CD4-positive, alpha-beta memory T cell (primary cell): Measurements from ENCODE around the gene ZNF747. TPM values are rescaled to one million over a fixed set of nuclear protein-coding genes. Genes with fewer than 3 reads are reported as not detected.
"Not testable (repeated sequence)": the region's sequence is repeated elsewhere in the genome, so short reads cannot be mapped to it uniquely, and the experiment has no call there.

ENCODE experiments used
- CTCF ChIA-PET: fragments of 350-600 bp; sonication (Branson Sonifier 250); formaldehyde crosslinking; loops from one replicate; lab custom pipeline; 2021; ENCODE audit warnings: inconsistent platforms; ENCODE audit not compliant: partially characterized antibody; lab: Charles Lee
- POLR2A ChIA-PET: fragments of 350-600 bp; sonication (Branson Sonifier 250); formaldehyde crosslinking; loops from one replicate; lab custom pipeline; 2021; ENCODE audit not compliant: partially characterized antibody; lab: Charles Lee
- DNase-seq, 5 donors: peaks; one replicate each; pipeline versions ENCODE4 v3.0.0 to v3.0.0-alpha.2; 2020 to 2022; ENCODE audit warnings: mixed read lengths in 1 of 5
- H3K27ac ChIP-seq: one replicate; pipeline ENCODE4 v1.7.0; 2013; ENCODE audit warnings: low read depth, low read length
- H3K27me3 ChIP-seq: 2 replicates; pipeline ENCODE4 v1.7.0; 2013; ENCODE audit warnings: mild to moderate bottlenecking, low read length, moderate library complexity; ENCODE audit not compliant: insufficient read depth
- H3K36me3 ChIP-seq: 2 replicates; pipeline ENCODE4 v1.7.0; 2013; ENCODE audit warnings: mild to moderate bottlenecking, low read length, moderate library complexity; ENCODE audit not compliant: insufficient read depth
- H3K4me1 ChIP-seq: 2 replicates; pipeline ENCODE4 v1.7.0; 2013; ENCODE audit warnings: mild to moderate bottlenecking, low read length, moderate library complexity; ENCODE audit not compliant: insufficient read depth
- H3K4me3 ChIP-seq, 2 donors: one replicate each; pipeline ENCODE4 v1.7.0; 2013; ENCODE audit warnings: low read length in 2 of 2, mild to moderate bottlenecking in 1 of 2
- H3K9me3 ChIP-seq, 2 donors: one replicate each; pipeline ENCODE4 v1.7.0; 2013; ENCODE audit warnings: low read length in 2 of 2, control low read depth in 1 of 2; ENCODE audit not compliant: control insufficient read depth in 1 of 2
- H3K27ac Mint-ChIP-seq, 7 donors: one replicate each; pipeline ENCODE4 v1.8.0; 2020 to 2021; ENCODE audit warnings: mixed read lengths in 7 of 7, mild to moderate bottlenecking in 6 of 7, inconsistent platforms in 3 of 7, moderate library complexity in 3 of 7
- H3K27me3 Mint-ChIP-seq, 2 donors: one replicate each; pipeline ENCODE4 v1.8.0; 2020 to 2021; ENCODE audit warnings: mixed read lengths in 2 of 2
- H3K36me3 Mint-ChIP-seq, 2 donors: one replicate each; pipeline ENCODE4 v1.8.0; 2020 to 2021; ENCODE audit warnings: mixed read lengths in 2 of 2, inconsistent platforms in 1 of 2, mild to moderate bottlenecking in 1 of 2
- H3K4me1 Mint-ChIP-seq, 4 donors: one replicate each; pipeline ENCODE4 v1.8.0; 2020 to 2021; ENCODE audit warnings: mixed read lengths in 4 of 4, mild to moderate bottlenecking in 1 of 4
- H3K4me3 Mint-ChIP-seq, 8 donors: one replicate each; pipeline ENCODE4 v1.8.0; 2020 to 2021; ENCODE audit warnings: mixed read lengths in 8 of 8, mild to moderate bottlenecking in 7 of 8, moderate library complexity in 6 of 8, inconsistent platforms in 3 of 8
- H3K9me3 Mint-ChIP-seq, 8 donors: one replicate each; pipeline ENCODE4 v1.8.0; 2020 to 2021; ENCODE audit warnings: mixed read lengths in 8 of 8, mild to moderate bottlenecking in 5 of 8, inconsistent platforms in 3 of 8, moderate library complexity in 1 of 8
- intact Hi-C: fragments of 100-400 bp; cut with micrococcal nuclease; formaldehyde crosslinking; loops from one replicate; pipeline ENCODE4 v1.15.1; 2023
- polyA plus RNA-seq, 2 donors: library from polyadenylated mRNA; unstranded; fragments of 300-500 nt; fragmentation: Illumina TruSeq; gene quantifications; one replicate each; pipeline ENCODE4 v1.2.3, GENCODE V29; 2021
- total RNA-seq, 2 experiments: library from RNA; stranded (reverse); gene quantifications; one replicate each; pipeline ENCODE4 v1.2.3, GENCODE V29; 2021

The ZNF747 gene
- total and polyA plus RNA-seq, 4 experiments from 2014 or later: 7.8 to 17.8 (median 12.2) TPM

DNA sequence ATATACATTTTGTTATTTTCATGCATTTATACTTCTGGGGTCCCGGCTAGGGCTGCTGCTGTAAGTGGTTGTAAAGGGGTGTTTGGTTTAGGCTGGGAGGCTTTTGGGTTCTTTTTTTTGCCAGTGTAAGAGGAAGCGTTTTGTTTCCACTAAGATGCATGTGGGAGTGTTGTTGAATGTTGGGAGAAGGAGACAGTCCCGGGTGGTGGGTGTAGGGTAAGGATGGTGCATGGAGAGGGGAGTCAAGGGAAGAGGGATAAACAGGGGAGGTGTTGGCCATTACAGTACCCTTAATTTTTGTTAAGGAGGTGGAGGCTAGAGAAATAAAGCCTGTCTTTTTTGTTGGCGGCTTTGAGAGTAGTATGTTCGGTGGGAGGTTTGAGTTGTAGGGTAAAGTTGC lies 8.4 kb upstream of the ZNF747 start:
- Mint-ChIP-seq H3K36me3 (no peaks in the 10 kb centered on the region), H3K27ac (no peak overlapping the region), H3K4me1 (peaks cover 0 to 4% (median 0%) of the 10 kb centered on the region in 4 donors), H3K27me3 (no peaks in the 10 kb centered on the region), H3K9me3 (no peaks in the 10 kb centered on the region), H3K4me3 (no peak overlapping the region)
- no peak overlapping the region for H3K4me3 ChIP-seq
- intact Hi-C loops: no loop called here
- no peak for DNase-seq
- no peaks in the 10 kb centered on the region for H3K36me3 ChIP-seq
- CTCF ChIA-PET: interaction anchor here (1.0 to 3.6 kb wide), 2 partner anchors 8 to 9 kb away, joined by 4 to 13 read pairs; partner anchors contain the start of gene ZNF747
- no peaks in the 10 kb centered on the region for H3K9me3 ChIP-seq
- POLR2A ChIA-PET: interaction anchor here (1.1 to 1.9 kb wide), 2 partner anchors 12 to 15 kb away, joined by 3 to 8 read pairs; partner anchors contain the start of gene ZNF764
- H3K4me1 ChIP-seq: no peaks in the 10 kb centered on the region
- H3K27ac ChIP-seq: no peak overlapping the region
- no peaks in the 10 kb centered on the region for H3K27me3 ChIP-seq

DNA sequence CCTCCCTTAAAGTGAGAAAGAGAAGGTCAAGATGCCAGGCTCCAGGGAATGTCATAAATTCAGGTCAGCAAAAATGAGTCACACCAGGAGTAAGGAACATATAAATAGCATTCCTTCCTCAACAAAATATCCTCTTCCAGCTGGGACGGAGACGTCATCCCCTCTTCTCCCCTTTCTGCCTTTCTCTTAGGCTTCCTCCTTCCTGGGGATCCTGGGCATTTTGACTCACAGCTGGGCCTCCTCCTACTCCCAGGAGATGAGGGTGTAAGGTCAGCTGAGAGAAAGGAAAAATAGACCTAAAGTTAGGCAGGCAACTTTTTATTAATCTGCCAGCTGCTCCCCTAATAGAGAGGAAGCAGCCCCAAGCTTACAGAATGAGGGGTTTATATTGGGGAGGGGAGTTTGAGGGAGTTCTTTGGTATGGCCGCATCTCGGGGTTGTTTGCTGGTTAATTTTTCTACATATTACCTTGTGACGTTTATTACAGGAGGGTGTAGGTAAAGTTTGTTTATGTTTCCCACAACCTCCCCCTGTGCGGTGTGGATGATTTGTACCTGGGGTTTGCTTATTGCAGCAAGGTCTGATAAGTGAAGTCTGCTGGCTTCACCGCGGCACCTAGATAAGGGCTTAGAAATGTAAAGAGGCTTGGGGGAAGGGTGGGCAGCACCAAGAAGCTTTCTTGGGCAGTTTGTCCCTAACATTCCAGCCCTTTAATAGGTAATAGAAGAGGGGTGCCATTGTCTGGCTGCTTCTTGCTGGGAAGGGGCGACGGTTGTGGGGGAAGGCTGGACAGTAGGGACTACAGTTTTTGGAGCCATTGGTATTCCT lies 7.1 kb upstream of the ZNF747 start:
- no peak overlapping the region for H3K27ac ChIP-seq
- Mint-ChIP-seq H3K4me3 (no peak overlapping the region), H3K4me1 (peaks cover 0 to 5% (median 4%) of the 10 kb centered on the region in 4 donors), H3K27ac (no peak overlapping the region), H3K9me3 (no peaks in the 10 kb centered on the region), H3K36me3 (peaks cover 0 to 2% of the 10 kb centered on the region in 2 donors), H3K27me3 (no peaks in the 10 kb centered on the region)
- POLR2A ChIA-PET: interaction anchor here (1.0 to 1.3 kb wide), 2 partner anchors 16 to 124 kb away, joined by 3 to 5 read pairs; no protein-coding TSS in a partner anchor
- H3K27me3 ChIP-seq: no peaks in the 10 kb centered on the region
- CTCF ChIA-PET: interaction anchor here (0.5 to 1.2 kb wide), 2 partner anchors 10 to 112 kb away, joined by 3 to 4 read pairs; partner anchors contain the start of gene DCTPP1
- intact Hi-C loops: no loop called here
- no peaks in the 10 kb centered on the region for H3K4me1 ChIP-seq
- no peak for DNase-seq
- H3K36me3 ChIP-seq: no peaks in the 10 kb centered on the region
- no peak overlapping the region for H3K4me3 ChIP-seq
- no peaks in the 10 kb centered on the region for H3K9me3 ChIP-seq

DNA sequence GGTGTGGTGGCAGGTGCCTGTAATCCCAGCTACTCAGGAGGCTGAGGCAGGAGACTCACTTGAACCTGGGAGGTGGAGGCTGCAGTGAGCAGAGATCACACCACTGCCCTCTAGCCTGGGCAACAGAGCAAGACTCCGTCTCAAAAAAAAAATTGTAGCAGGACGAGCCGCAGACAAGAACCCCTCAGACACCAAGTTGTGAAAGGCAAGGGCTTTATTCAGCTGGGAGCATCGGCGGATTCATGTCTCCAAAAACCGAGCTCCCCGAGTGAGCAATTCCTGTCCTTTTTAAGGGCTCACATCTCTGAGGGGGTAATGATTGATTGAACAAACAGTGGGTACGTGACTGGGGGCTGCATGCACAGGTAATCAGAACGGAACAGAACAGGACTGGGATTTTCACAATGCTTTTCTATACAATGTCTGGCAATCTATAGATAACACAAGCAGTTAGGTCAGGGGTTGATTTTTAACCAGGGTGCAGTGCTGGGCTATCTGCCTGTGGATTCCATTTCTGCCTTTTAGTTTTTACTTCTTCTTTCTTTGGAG lies 6.3 kb upstream of the ZNF747 start:
- H3K9me3 Mint-ChIP-seq, H3K27me3 Mint-ChIP-seq, intact Hi-C loops, CTCF ChIA-PET, H3K4me1 ChIP-seq, H3K4me3 ChIP-seq, H3K36me3 Mint-ChIP-seq, H3K9me3 ChIP-seq, H3K27ac Mint-ChIP-seq, DNase-seq, H3K36me3 ChIP-seq, H3K27ac ChIP-seq, H3K4me3 Mint-ChIP-seq, H3K27me3 ChIP-seq: not testable (repeated sequence)
- POLR2A ChIA-PET: interaction anchor here (1.0 to 1.3 kb wide), 2 partner anchors 17 to 123 kb away, joined by 3 to 5 read pairs; no protein-coding TSS in a partner anchor
- peaks cover 4 to 12% (median 9%) of the 10 kb centered on the region in 4 donors for H3K4me1 Mint-ChIP-seq

DNA sequence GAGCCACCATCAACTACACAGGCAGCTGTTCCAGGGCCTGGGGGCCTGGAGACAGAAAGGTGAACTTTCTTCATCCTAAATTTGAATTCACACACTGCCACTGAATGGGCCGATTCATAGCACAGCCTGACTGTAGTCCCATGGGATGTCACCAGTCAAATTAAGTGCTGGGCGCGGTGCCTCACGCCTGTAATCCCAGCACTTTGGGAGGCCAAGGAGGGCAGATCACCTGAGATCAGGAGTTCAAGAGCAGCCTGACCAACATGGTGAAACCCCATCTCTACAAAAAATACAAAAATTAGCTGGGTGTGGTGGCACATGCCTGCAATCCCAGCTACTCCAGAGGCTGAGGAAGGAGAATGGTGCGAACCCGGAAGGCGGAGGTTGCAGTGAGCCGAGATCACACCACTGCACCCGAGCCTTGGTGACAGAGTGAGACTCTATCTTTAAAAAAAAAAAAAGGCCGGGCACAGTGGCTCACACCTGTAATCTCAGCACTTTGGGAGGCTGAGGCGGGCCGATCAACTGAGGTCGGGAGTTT lies 5.4 kb upstream of the ZNF747 start:
- H3K9me3 Mint-ChIP-seq, H3K27me3 ChIP-seq, DNase-seq, H3K4me3 ChIP-seq, H3K9me3 ChIP-seq, intact Hi-C loops, H3K36me3 ChIP-seq, H3K27ac Mint-ChIP-seq, H3K36me3 Mint-ChIP-seq, H3K4me3 Mint-ChIP-seq, H3K27me3 Mint-ChIP-seq, CTCF ChIA-PET, H3K27ac ChIP-seq: not testable (repeated sequence)
- POLR2A ChIA-PET: interaction anchor here (1.3 to 1.4 kb wide), 2 partner anchors 18 to 122 kb away, joined by 5 read pairs; partner anchors contain the start of gene ZNF764
- peaks cover 9 to 21% (median 15%) of the 10 kb centered on the region in 4 donors for H3K4me1 Mint-ChIP-seq
- H3K4me1 ChIP-seq: peaks cover 14% of the 10 kb centered on the region

DNA sequence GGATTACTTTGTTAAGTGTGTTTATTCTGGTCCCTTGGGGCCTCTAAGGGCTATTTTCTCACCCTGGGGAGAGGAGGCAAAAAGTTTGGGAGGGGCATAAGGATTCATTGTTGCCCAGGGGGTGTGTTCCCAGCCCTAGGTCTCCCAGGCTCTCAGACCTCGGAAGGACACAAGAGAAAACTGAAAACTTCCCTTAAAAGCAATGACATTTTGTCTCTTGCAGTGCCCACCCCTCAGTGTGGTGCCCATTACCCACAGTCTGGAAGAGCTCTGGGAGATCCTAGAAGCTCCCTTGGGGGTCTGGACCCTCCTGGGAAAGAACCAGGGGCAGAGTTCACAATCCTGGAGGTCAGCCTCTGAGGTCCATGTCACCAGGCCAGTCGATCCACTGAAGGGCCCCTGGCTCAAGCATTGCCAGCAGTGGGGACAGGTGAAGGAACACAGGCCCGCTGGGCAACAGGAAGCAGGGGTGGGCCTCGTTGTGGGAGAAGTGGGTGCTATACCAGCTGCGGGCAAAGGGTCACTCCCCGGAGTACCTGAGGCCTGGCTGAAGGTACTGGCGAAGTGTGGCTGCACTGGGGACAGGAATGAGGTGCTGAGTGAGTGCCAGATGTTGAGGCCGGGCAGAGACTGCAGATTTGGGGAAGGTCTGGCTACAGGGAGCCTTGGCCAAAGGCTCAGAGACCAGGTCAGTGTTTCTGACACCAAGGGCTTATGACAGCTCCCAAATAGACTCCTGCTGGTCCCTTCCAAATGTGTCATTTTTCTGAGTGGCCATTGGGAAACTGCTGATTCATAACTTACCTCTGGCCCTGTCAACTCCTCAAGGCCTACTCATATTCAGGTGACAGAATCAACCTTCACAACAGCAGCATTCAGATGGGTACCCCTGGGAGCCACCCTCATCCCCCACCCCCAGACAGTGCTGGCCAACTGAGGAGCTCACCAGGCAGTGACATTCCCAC lies 4.6 kb upstream of the ZNF747 start:
- DNase-seq: no peak
- Histone ChIP-seq H3K4me3 (no peak overlapping the region), H3K9me3 (no peaks in the 10 kb centered on the region), H3K27me3 (no peaks in the 10 kb centered on the region), H3K4me1 (peaks cover 15% of the 10 kb centered on the region), H3K36me3 (no peaks in the 10 kb centered on the region), H3K27ac (no peak overlapping the region)
- peak overlapping the region in 3 of 7 donors; percentile 4 to 60 (median 32) for H3K27ac Mint-ChIP-seq
- H3K9me3 Mint-ChIP-seq: no peaks in the 10 kb centered on the region
- no peaks in the 10 kb centered on the region for H3K27me3 Mint-ChIP-seq
- CTCF ChIA-PET: interaction anchor here (0.8 kb wide), 1 partner anchor 12 kb away, joined by 3 read pairs; no protein-coding TSS in a partner anchor
- H3K4me3 Mint-ChIP-seq: no peak overlapping the region
- intact Hi-C loops: no loop called here
- H3K36me3 Mint-ChIP-seq: peaks cover 0 to 8% of the 10 kb centered on the region in 2 donors
- H3K4me1 Mint-ChIP-seq: peaks cover 9 to 26% (median 16%) of the 10 kb centered on the region in 4 donors
- POLR2A ChIA-PET: interaction anchor here (1.4 kb wide), 1 partner anchor 19 kb away, joined by 5 read pairs; the partner anchor contains the start of gene ZNF764

DNA sequence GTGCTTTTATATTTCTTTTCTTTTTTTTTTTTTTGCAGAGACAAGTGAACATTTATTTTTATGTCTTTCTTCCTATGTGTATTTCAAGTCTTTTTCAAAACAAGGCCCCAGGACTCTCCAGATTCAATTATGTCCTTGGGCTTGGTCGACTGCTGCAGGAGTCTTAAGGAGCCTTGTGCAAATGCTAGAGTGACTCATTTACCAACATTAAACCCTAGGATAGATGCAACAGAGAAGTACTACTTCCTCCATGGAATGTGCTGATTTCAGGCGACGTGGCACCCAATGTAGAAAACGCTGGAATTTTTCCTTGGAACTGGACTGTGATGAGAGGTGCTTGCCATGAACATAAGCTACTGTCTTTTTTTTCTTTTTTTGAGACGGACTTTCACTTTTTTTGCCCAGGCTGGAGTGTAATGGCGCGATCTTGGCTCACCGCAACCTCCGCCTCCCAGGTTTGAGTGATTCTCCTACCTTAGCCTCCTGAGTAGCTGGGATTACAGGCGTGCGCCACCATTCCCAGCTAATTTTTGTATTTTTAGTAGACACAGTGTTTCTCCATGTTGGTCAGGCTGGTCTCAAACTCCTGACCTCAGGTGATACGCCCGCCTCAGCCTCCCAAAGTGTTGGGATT lies 1.9 kb upstream of the ZNF747 start:
- H3K36me3 Mint-ChIP-seq, DNase-seq, intact Hi-C loops, H3K27me3 Mint-ChIP-seq, H3K27ac ChIP-seq, H3K9me3 Mint-ChIP-seq, H3K36me3 ChIP-seq, H3K27me3 ChIP-seq, H3K9me3 ChIP-seq, H3K4me3 ChIP-seq: not testable (repeated sequence)
- POLR2A ChIA-PET: interaction anchor here (0.9 to 11.1 kb wide), 18 partner anchors 9 to 161 kb away, joined by 3 to 457 read pairs (median 19); partner anchors contain the start of genes DCTPP1, FBRS, ITGAL and ZNF688
- H3K27ac Mint-ChIP-seq: peak overlapping the region; percentile 94 to 99 (median 97)
- H3K4me1 Mint-ChIP-seq: peaks cover 10 to 33% (median 20%) of the 10 kb centered on the region in 4 donors
- peaks cover 27% of the 10 kb centered on the region for H3K4me1 ChIP-seq
- CTCF ChIA-PET: interaction anchor here (0.8 to 4.7 kb wide), 19 partner anchors 8 to 114 kb away, joined by 3 to 101 read pairs (median 10); partner anchors contain the start of genes DCTPP1, PRR14, ZNF688 and ZNF764
- H3K4me3 Mint-ChIP-seq: peak overlapping the region; percentile 21 to 99 (median 90)
